KBM-7 (cell line): ENCODE measurements around the gene MRPL49.
A peak's percentile ranks its signal among the peaks of the same experiment; 100 is the strongest.

Experiments used
- DNase-seq: peaks from one replicate; pipeline ENCODE4 v3.0.0-alpha.2; 2015
- in situ Hi-C: fragments of 300-500 bp; cut with MboI; formaldehyde crosslinking; loops from 2 replicates; pipeline ENCODE4 v1.14.3; 2020; ENCODE audit warnings: low sequenced_read_pairs, low pct_unique_long_range_greater_than_20kb, mixed read lengths

The MRPL49 gene

GRCh38 chr11:65100674-65101350 lies 21.3 kb upstream of the MRPL49 start:
- DNase-seq = no peak
- in situ Hi-C loops = no loop called here

GRCh38 chr11:65102142-65103095 lies 19.7 kb upstream of the MRPL49 start:
- no peak for DNase-seq
- in situ Hi-C loops = no loop called here

- DNase-seq = no peak
- in situ Hi-C loops = no loop called here
Observed at GRCh38 chr11:65103476-65103875, 18.6 kb upstream of the MRPL49 start.

GRCh38 chr11:65104628-65105027 lies 17.5 kb upstream of the MRPL49 start:
- DNase-seq = no peak
- in situ Hi-C loops = no loop called here

GRCh38 chr11:65107078-65107477 lies 15.0 kb upstream of the MRPL49 start:
- in situ Hi-C loops = no loop called here
- DNase-seq = no peak

- in situ Hi-C loops = no loop called here
- DNase-seq = no peak
Observed at GRCh38 chr11:65107751-65108468, 14.2 kb upstream of the MRPL49 start.

- no peak for DNase-seq
- in situ Hi-C loops = no loop called here
Observed at GRCh38 chr11:65108469-65109123, 13.5 kb upstream of the MRPL49 start.

- in situ Hi-C loops = no loop called here
Observed at GRCh38 chr11:65109231-65110198, 12.6 kb upstream of the MRPL49 start.

GRCh38 chr11:65110354-65110861 lies 11.7 kb upstream of the MRPL49 start:
- DNase-seq = peak; percentile 93

More at GRCh38 chr11:65109231-65110198, 12.6 kb upstream of the MRPL49 start:
- DNase-seq = no peak

GRCh38 chr11:65111159-65111743 lies 10.9 kb upstream of the MRPL49 start:
- in situ Hi-C loops = no loop called here

More at GRCh38 chr11:65110354-65110861, 11.7 kb upstream of the MRPL49 start:
- in situ Hi-C loops = no loop called here

GRCh38 chr11:65111744-65112545 lies 10.2 kb upstream of the MRPL49 start, which contains the start of gene TM7SF2:
TM7SF2 (plus strand) TSS chr11:65111872; CDS start chr11:65112016, 144 bp downstream.
- DNase-seq = peak; percentile 96
- in situ Hi-C loops = no loop called here

More at GRCh38 chr11:65111159-65111743, 10.9 kb upstream of the MRPL49 start:
- DNase-seq = no peak

- DNase-seq = peak; percentile 76
- in situ Hi-C loops = no loop called here
Observed at GRCh38 chr11:65112546-65113360, 9.4 kb upstream of the MRPL49 start.

GRCh38 chr11:65113361-65113756 lies 8.8 kb upstream of the MRPL49 start:
- DNase-seq = no peak
- in situ Hi-C loops = no loop called here

GRCh38 chr11:65113839-65114238 lies 8.3 kb upstream of the MRPL49 start:
- DNase-seq = no peak
- in situ Hi-C loops = no loop called here

GRCh38 chr11:65114538-65115171 lies 7.5 kb upstream of the MRPL49 start:
- DNase-seq = no peak
- in situ Hi-C loops = no loop called here
